ENCODE data around the gene ODF2. TPM values are rescaled to one million over a fixed set of nuclear protein-coding genes. Genes with fewer than 3 reads are reported as not detected.

Gene ODF2
- total and polyA plus RNA-seq, 2 of the 8 experiments (the other 6 are each of a cell fraction or from before 2014, with no cell fraction given) = 5.6 to 17.9 TPM

DNA sequence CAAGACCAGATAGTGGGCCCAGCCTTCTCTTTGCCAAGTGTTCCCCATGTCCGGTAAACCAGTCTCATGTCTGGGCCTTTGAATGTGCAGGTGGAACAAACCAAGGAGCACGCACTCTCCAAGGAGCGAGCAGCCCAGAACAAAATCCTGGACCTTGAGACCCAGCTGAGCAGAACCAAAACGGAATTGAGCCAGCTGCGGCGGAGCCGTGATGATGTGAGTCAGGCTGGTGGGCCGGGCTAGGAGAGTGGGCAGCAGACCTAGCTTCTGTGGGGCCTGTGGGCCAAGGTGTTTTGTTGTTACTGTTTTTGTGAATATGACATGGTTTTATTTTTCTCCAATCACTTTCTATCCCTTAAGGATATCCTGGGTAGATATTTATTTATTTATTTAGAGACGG lies 43.1 kb downstream of the ODF2 start:
- no peaks in the 10 kb centered on the region for H3K27me3 ChIP-seq (replicated peaks in 1 of 4; ENCODE audit: control insufficient read depth in 3 of 4, extremely low read depth in 1 of 4, insufficient read depth in 3 of 4, low read length in 3 of 4)
- H2AK5ac ChIP-seq (ENCODE audit: low read depth, low read length) = no peak overlapping the region
- H3K4me2 ChIP-seq (ENCODE audit: insufficient read depth in 1 of 2, low read depth in 2 of 2, low read length in 2 of 2) = no peak overlapping the region
- no peak overlapping the region for H4K91ac ChIP-seq (replicated peaks; ENCODE audit: insufficient read length, low read length)
- H3K79me1 ChIP-seq (ENCODE audit: low read depth, low read length) = no peaks in the 10 kb centered on the region
- H3K14ac ChIP-seq (ENCODE audit: insufficient read length) = no peak overlapping the region
- H4K20me1 ChIP-seq (replicated peaks in 1 of 2; ENCODE audit: control insufficient read depth in 1 of 2, insufficient read depth in 2 of 2, low read length in 2 of 2) = peaks cover 0 to 2% of the 10 kb centered on the region in 2 experiments
- H2BK120ac ChIP-seq (replicated peaks; ENCODE audit: low read depth, low read length) = no peak overlapping the region
- H2BK15ac ChIP-seq (ENCODE audit: low read length) = no peak overlapping the region
- H3K79me2 ChIP-seq (ENCODE audit: control insufficient read depth in 1 of 2, insufficient read depth in 2 of 2, low read length in 2 of 2) = no peaks in the 10 kb centered on the region
- H4K5ac ChIP-seq (ENCODE audit: insufficient read length, low read depth, low read length) = no peak overlapping the region
- H3K27ac ChIP-seq (ENCODE audit: low read depth, low read length) = no peak overlapping the region
- peaks cover 0 to 2% (median 0%) of the 10 kb centered on the region in 4 experiments; a peak in 2 of 7 replicates for H3K4me1 ChIP-seq (replicated peaks in 1 of 4; ENCODE audit: control insufficient read depth in 3 of 4, insufficient read depth in 4 of 4, low read length in 3 of 4)
- H3K9ac ChIP-seq (replicated peaks in 1 of 4; ENCODE audit: extremely low read depth in 1 of 4, low read depth in 3 of 4, low read length in 3 of 4) = no peak overlapping the region
- POLR2A ChIA-PET (ENCODE audit: partially characterized antibody) = no interaction called here
- no peak overlapping the region for H2BK12ac ChIP-seq (ENCODE audit: low read depth, low read length)
- FAIRE-seq = no peak
- no peak overlapping the region for H2BK20ac ChIP-seq (ENCODE audit: low read length)
- H3K9me3 ChIP-seq (ENCODE audit: insufficient read depth in 2 of 2, low read depth in 1 of 2, low read length in 1 of 2) = no peaks in the 10 kb centered on the region
- H2AFZ ChIP-seq (ENCODE audit: low read length) = no peak overlapping the region
- no peak overlapping the region for H3K4ac ChIP-seq (replicated peaks; ENCODE audit: insufficient read length, low read depth, low read length)
- no peak for TF ChIP-seq SRF (IDR thresholded peaks at IDR 0.05; ENCODE audit: low read depth, low read length)
- no peak for TF ChIP-seq POLR2A (IDR thresholded peaks at IDR 0.05; ENCODE audit: control extremely low read depth in 1 of 2, low read depth in 2 of 2, low read length in 2 of 2)
- TF ChIP-seq NRF1 (IDR thresholded peaks at IDR 0.05; ENCODE audit: low read depth, low read length) = no peak
- TF ChIP-seq KDM4A (IDR thresholded peaks at IDR 0.05; ENCODE audit: low read depth, low read length, severe bottlenecking) = no peak
- TF ChIP-seq EGR1 (IDR thresholded peaks at IDR 0.05; ENCODE audit: borderline replicate concordance, low read depth, low read length) = no peak
- no peak for TF ChIP-seq FOSL1 (IDR thresholded peaks at IDR 0.05; ENCODE audit: insufficient read depth, low read depth, low read length)
- no peak for TF ChIP-seq YY1 (IDR thresholded peaks at IDR 0.05; ENCODE audit: low read depth, low read length)
- no peak for TF ChIP-seq BRCA1 (IDR thresholded peaks at IDR 0.05; ENCODE audit: low read depth, low read length)
- WGBS, 2 experiments (ENCODE audit: extremely low coverage in 1 of 2, insufficient coverage in 1 of 2, insufficient read length in 1 of 2, insufficient replicate concordance in 2 of 2, low coverage in 1 of 2, low lambda C conversion rate in 2 of 2, missing lambda C conversion rate in 1 of 2) = 95% methylated on average over 9 of the region's 9 CpGs; no CpG with 5 or more reads in 1 of the 2 experiments
- H3K23ac ChIP-seq (ENCODE audit: insufficient read length) = no peak overlapping the region
- no peak overlapping the region for H3K18ac ChIP-seq (ENCODE audit: extremely low read depth, low read length)
- H3K4me3 ChIP-seq (ENCODE audit: extremely low read depth in 1 of 4, insufficient read depth in 2 of 4, low read depth in 3 of 4, low read length in 4 of 4) = no peak overlapping the region
- peaks cover 0 to 7% (median 2%) of the 10 kb centered on the region in 4 experiments; a peak in 3 of 8 replicates for H3K36me3 ChIP-seq (ENCODE audit: control insufficient read depth in 2 of 4, insufficient read depth in 4 of 4, low read length in 3 of 4)
- H2BK5ac ChIP-seq (ENCODE audit: low read depth, low read length) = no peak overlapping the region
- no peak overlapping the region for H3K56ac ChIP-seq (replicated peaks; ENCODE audit: insufficient read length, low read depth, low read length)
- CTCF ChIA-PET (ENCODE audit: partially characterized antibody) = interaction anchor here (0.5 to 1.2 kb wide), 2 partner anchors 41 to 52 kb away, joined by 3 to 4 read pairs; no protein-coding TSS in a partner anchor
- H3K23me2 ChIP-seq (ENCODE audit: low read depth, low read length) = 0 out of 2 replicates have a peak, but pooled peaks cover under 1% of the 10 kb centered on the region
- no peak for DNase-seq (ENCODE audit: low read depth in 1 of 2, low spot score in 2 of 2)
- no peak overlapping the region for H4K8ac ChIP-seq (ENCODE audit: extremely low read depth, insufficient read depth, low read length)

All from H1 (cell line).